ENCODE results near the gene EIF4G1. TPM values are rescaled to one million over a fixed set of nuclear protein-coding genes. Genes with fewer than 3 reads are reported as not detected.
A peak's percentile ranks its signal among the peaks of the same experiment; 100 is the strongest.

EIF4G1 gene
- total RNA-seq, 1 experiment from 2014 or later = 532 TPM

GRCh38 chr3:184336547-184337398, 22.4 kb downstream of the EIF4G1 start:
- Mint-ChIP-seq H3K4me3 (peak overlapping the region; percentile 86 to 93), H3K27ac (peak overlapping the region; percentile 90 to 98 (median 96)), H3K9me3 (no peaks in the 10 kb centered on the region; a peak in 1 of 5 replicates), H3K4me1 (peaks cover 34 to 37% of the 10 kb centered on the region in 2 experiments), H3K27me3 (ENCODE audit: low read depth) (no peaks in the 10 kb centered on the region; the same call in 1 of the 2 replicates), H3K36me3 (ENCODE audit: insufficient read depth in 1 of 3, low read depth in 3 of 3) (peaks cover 29 to 49% (median 35%) of the 10 kb centered on the region in 3 experiments)
- no peaks in the 10 kb centered on the region for H3K4me1 ChIP-seq (ENCODE audit: insufficient read depth, low read length)
- no peaks in the 10 kb centered on the region for H3K79me2 ChIP-seq (ENCODE audit: insufficient read depth, low read length)
- H3K9ac ChIP-seq (ENCODE audit: extremely low read depth, insufficient read length, low read length) = peak overlapping the region; percentile 31
- no peak overlapping the region for H3K18ac ChIP-seq (ENCODE audit: insufficient read length, low read depth, low read length)
- peaks cover 4% of the 10 kb centered on the region for H4K20me1 ChIP-seq (ENCODE audit: control insufficient read depth, insufficient read depth, insufficient read length)
- no peak overlapping the region for H2BK12ac ChIP-seq (ENCODE audit: insufficient read length, low read depth, low read length)
- no peak for TF ChIP-seq CTCF (conservative IDR thresholded peaks at IDR 0.05)
- no peak overlapping the region for H2BK20ac ChIP-seq (ENCODE audit: low read depth, low read length, poor library complexity, severe bottlenecking)
- peak overlapping the region; percentile 81 for H3K4me2 ChIP-seq (ENCODE audit: insufficient read depth, insufficient read length, low read length)
- no peak overlapping the region for H4K5ac ChIP-seq (ENCODE audit: insufficient read length, low read depth, low read length)
- no peak overlapping the region for H3T11ph ChIP-seq (ENCODE audit: low read length)
- H2AK5ac ChIP-seq (ENCODE audit: insufficient read length, low read length) = no peak overlapping the region
- no peak overlapping the region for H3K56ac ChIP-seq (ENCODE audit: insufficient read length, low read depth, low read length)
- DNase-seq = no peak
- H3K27me3 ChIP-seq (ENCODE audit: insufficient read depth, low read length) = no peaks in the 10 kb centered on the region
- no peak overlapping the region for H3K4ac ChIP-seq (ENCODE audit: low read depth, low read length)
- no peak overlapping the region for H4K8ac ChIP-seq (replicated peaks; ENCODE audit: insufficient read length, low read depth, low read length)
- H4K91ac ChIP-seq (ENCODE audit: insufficient read length, low read depth, low read length) = no peak overlapping the region
- H3K79me1 ChIP-seq (ENCODE audit: insufficient read depth, low read depth, low read length, poor library complexity, severe bottlenecking) = no peaks in the 10 kb centered on the region
- H2AFZ ChIP-seq (ENCODE audit: low read length) = no peak overlapping the region
- H3K14ac ChIP-seq (ENCODE audit: insufficient read depth, low read length) = peak overlapping the region; percentile 41; the same call in 1 of the 2 replicates
- no CpG with 5 or more reads among the region's 17 CpGs for WGBS (ENCODE audit: extremely low coverage, insufficient read length, low lambda C conversion rate)
- H2BK5ac ChIP-seq (ENCODE audit: insufficient read length, low read length) = no peak overlapping the region
- peaks cover 10% of the 10 kb centered on the region for H3K23me2 ChIP-seq (ENCODE audit: insufficient read length, low read depth, low read length, poor library complexity, severe bottlenecking)
- H2BK15ac ChIP-seq (ENCODE audit: low read depth, low read length) = no peak overlapping the region
- H3K23ac ChIP-seq (ENCODE audit: insufficient read length, low read depth, low read length) = no peak overlapping the region
- H3K27ac ChIP-seq (ENCODE audit: insufficient read length, low read depth, low read length) = no peak overlapping the region
- H2BK120ac ChIP-seq (ENCODE audit: low read depth, low read length, poor library complexity, severe bottlenecking) = no peak overlapping the region
- no peaks in the 10 kb centered on the region for H3K9me3 ChIP-seq (ENCODE audit: control insufficient read depth, low read depth, low read length)
